ENCODE data around the gene JAML.

DNA sequence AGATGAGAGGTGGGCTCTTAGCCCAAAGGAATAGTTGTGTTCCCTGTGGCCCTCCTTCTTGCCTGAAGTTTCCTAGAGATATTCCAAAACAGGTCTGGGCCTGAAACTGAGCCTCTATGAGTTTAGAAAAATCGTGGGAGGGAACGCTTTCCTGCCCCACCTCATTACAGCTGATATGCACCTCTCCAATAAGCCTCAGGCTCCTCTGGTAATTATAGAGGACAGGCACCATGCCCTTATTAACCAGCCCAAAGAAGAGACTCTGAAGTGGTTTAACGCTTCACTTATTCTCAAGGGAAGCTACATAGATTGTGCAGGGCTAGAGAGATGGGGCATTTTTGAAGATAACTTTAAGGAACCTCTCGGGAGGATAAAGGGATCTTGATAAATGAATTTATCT is 42.7 kb upstream of the JAML start:
- TF ChIP-seq, protein P1, sequence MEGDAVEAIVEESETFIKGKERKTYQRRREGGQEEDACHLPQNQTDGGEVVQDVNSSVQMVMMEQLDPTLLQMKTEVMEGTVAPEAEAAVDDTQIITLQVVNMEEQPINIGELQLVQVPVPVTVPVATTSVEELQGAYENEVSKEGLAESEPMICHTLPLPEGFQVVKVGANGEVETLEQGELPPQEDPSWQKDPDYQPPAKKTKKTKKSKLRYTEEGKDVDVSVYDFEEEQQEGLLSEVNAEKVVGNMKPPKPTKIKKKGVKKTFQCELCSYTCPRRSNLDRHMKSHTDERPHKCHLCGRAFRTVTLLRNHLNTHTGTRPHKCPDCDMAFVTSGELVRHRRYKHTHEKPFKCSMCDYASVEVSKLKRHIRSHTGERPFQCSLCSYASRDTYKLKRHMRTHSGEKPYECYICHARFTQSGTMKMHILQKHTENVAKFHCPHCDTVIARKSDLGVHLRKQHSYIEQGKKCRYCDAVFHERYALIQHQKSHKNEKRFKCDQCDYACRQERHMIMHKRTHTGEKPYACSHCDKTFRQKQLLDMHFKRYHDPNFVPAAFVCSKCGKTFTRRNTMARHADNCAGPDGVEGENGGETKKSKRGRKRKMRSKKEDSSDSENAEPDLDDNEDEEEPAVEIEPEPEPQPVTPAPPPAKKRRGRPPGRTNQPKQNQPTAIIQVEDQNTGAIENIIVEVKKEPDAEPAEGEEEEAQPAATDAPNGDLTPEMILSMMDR (conservative IDR thresholded peaks at IDR 0.05 in 1 of 2, IDR thresholded peaks at IDR 0.05 in 1 of 2; ENCODE audit: extremely low read depth in 1 of 2, insufficient read depth in 1 of 2, low read depth in 1 of 2, low read length in 2 of 2), result no peak
- no peak for TF ChIP-seq EZH2 (IDR thresholded peaks at IDR 0.05; ENCODE audit: borderline replicate concordance, low read length)

Data from mammary epithelial cell (primary cell).